ENCODE measurements around the gene DNAH5.

The DNAH5 gene

GRCh38 chr5:13910201-13910600, 34.3 kb downstream of the DNAH5 start:
- Histone ChIP-seq H3K36me3 (ENCODE audit: insufficient read depth) (no peaks in the 10 kb centered on the region), H3K9ac (no peak overlapping the region), H4K20me1 (ENCODE audit: insufficient read depth) (no peaks in the 10 kb centered on the region), H3K4me2 (no peak overlapping the region), H3K4me3 (IDR thresholded peaks at IDR 0.05; ENCODE audit: insufficient read depth, low read depth, low read length) (no peak overlapping the region), H3K79me2 (ENCODE audit: insufficient read depth, low read depth) (no peaks in the 10 kb centered on the region), H3K4me1 (ENCODE audit: low read depth, poor library complexity, severe bottlenecking) (peaks cover 8% of the 10 kb centered on the region), H3K27ac (no peak overlapping the region), H2AFZ (ENCODE audit: low read depth) (no peak overlapping the region), H3K27me3 (ENCODE audit: insufficient read depth, low read depth) (no peaks in the 10 kb centered on the region)
- no peak for TF ChIP-seq CTCF (conservative IDR thresholded peaks at IDR 0.05; ENCODE audit: low read depth, low read length)

GRCh38 chr5:13909271-13909670, 35.2 kb downstream of the DNAH5 start:
- Histone ChIP-seq H2AFZ (ENCODE audit: low read depth) (no peak overlapping the region), H3K4me3 (IDR thresholded peaks at IDR 0.05; ENCODE audit: insufficient read depth, low read depth, low read length) (no peak overlapping the region), H3K36me3 (ENCODE audit: insufficient read depth) (no peaks in the 10 kb centered on the region), H3K79me2 (ENCODE audit: insufficient read depth, low read depth) (no peaks in the 10 kb centered on the region), H4K20me1 (ENCODE audit: insufficient read depth) (no peaks in the 10 kb centered on the region), H3K4me1 (ENCODE audit: low read depth, poor library complexity, severe bottlenecking) (peaks cover 8% of the 10 kb centered on the region), H3K27me3 (ENCODE audit: insufficient read depth, low read depth) (no peaks in the 10 kb centered on the region), H3K27ac (no peak overlapping the region), H3K4me2 (no peak overlapping the region), H3K9ac (no peak overlapping the region)
- TF ChIP-seq CTCF (conservative IDR thresholded peaks at IDR 0.05; ENCODE audit: low read depth, low read length): no peak

- Histone ChIP-seq H3K4me2 (no peak overlapping the region), H3K4me3 (IDR thresholded peaks at IDR 0.05; ENCODE audit: insufficient read depth, low read depth, low read length) (no peak overlapping the region), H3K4me1 (ENCODE audit: low read depth, poor library complexity, severe bottlenecking) (no peaks in the 10 kb centered on the region), H3K36me3 (ENCODE audit: insufficient read depth) (no peaks in the 10 kb centered on the region), H3K79me2 (ENCODE audit: insufficient read depth, low read depth) (no peaks in the 10 kb centered on the region), H3K27me3 (ENCODE audit: insufficient read depth, low read depth) (no peaks in the 10 kb centered on the region), H3K27ac (no peak overlapping the region), H3K9ac (no peak overlapping the region), H2AFZ (ENCODE audit: low read depth) (no peak overlapping the region), H4K20me1 (ENCODE audit: insufficient read depth) (no peaks in the 10 kb centered on the region)
- TF ChIP-seq CTCF (conservative IDR thresholded peaks at IDR 0.05; ENCODE audit: low read depth, low read length): no peak
Measured at GRCh38 chr5:13898569-13898968, 45.9 kb downstream of the DNAH5 start.

- Histone ChIP-seq H3K4me3 (IDR thresholded peaks at IDR 0.05; ENCODE audit: insufficient read depth, low read depth, low read length) (no peak overlapping the region), H3K27me3 (ENCODE audit: insufficient read depth, low read depth) (no peaks in the 10 kb centered on the region), H3K79me2 (ENCODE audit: insufficient read depth, low read depth) (no peaks in the 10 kb centered on the region), H4K20me1 (ENCODE audit: insufficient read depth) (no peaks in the 10 kb centered on the region), H3K9ac (no peak overlapping the region), H3K4me2 (no peak overlapping the region), H3K4me1 (ENCODE audit: low read depth, poor library complexity, severe bottlenecking) (no peaks in the 10 kb centered on the region), H2AFZ (ENCODE audit: low read depth) (no peak overlapping the region), H3K27ac (no peak overlapping the region), H3K36me3 (ENCODE audit: insufficient read depth) (no peaks in the 10 kb centered on the region)
- TF ChIP-seq CTCF (conservative IDR thresholded peaks at IDR 0.05; ENCODE audit: low read depth, low read length): no peak
Measured at GRCh38 chr5:13878357-13878756, 66.1 kb downstream of the DNAH5 start.

GRCh38 chr5:13866792-13867191, 77.7 kb downstream of the DNAH5 start:
- no peak for TF ChIP-seq CTCF (conservative IDR thresholded peaks at IDR 0.05; ENCODE audit: low read depth, low read length)
- Histone ChIP-seq H3K27me3 (ENCODE audit: insufficient read depth, low read depth) (no peaks in the 10 kb centered on the region), H3K9ac (no peak overlapping the region), H3K4me2 (no peak overlapping the region), H3K4me3 (IDR thresholded peaks at IDR 0.05; ENCODE audit: insufficient read depth, low read depth, low read length) (no peak overlapping the region), H3K79me2 (ENCODE audit: insufficient read depth, low read depth) (no peaks in the 10 kb centered on the region), H3K36me3 (ENCODE audit: insufficient read depth) (no peaks in the 10 kb centered on the region), H2AFZ (ENCODE audit: low read depth) (no peak overlapping the region), H3K27ac (no peak overlapping the region), H3K4me1 (ENCODE audit: low read depth, poor library complexity, severe bottlenecking) (no peaks in the 10 kb centered on the region), H4K20me1 (ENCODE audit: insufficient read depth) (no peaks in the 10 kb centered on the region)
